Measurements from ENCODE around the gene MANEA. TPM values are rescaled to one million over a fixed set of nuclear protein-coding genes. Genes with fewer than 3 reads are reported as not detected.

The MANEA gene
- total and polyA plus RNA-seq, 2 of the 8 experiments (the other 6 are each of a cell fraction or from before 2014, with no cell fraction given), result 2.8 to 10.4 TPM

GRCh38 chr6:95577304-95578105 is at the start of gene MANEA (continued):
- TF ChIP-seq, protein P1, sequence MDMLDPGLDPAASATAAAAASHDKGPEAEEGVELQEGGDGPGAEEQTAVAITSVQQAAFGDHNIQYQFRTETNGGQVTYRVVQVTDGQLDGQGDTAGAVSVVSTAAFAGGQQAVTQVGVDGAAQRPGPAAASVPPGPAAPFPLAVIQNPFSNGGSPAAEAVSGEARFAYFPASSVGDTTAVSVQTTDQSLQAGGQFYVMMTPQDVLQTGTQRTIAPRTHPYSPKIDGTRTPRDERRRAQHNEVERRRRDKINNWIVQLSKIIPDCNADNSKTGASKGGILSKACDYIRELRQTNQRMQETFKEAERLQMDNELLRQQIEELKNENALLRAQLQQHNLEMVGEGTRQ (IDR thresholded peaks at IDR 0.05; ENCODE audit: low read length), result no peak
- peak; percentile 49; the same call in 1 of the 2 replicates for TF ChIP-seq TAF1 (IDR thresholded peaks at IDR 0.05; ENCODE audit: low read depth, low read length)
- no peak for TF ChIP-seq CHD1 (IDR thresholded peaks at IDR 0.05; ENCODE audit: low read depth, low read length)
- no peak for TF ChIP-seq TEAD4 (IDR thresholded peaks at IDR 0.05; ENCODE audit: low read depth, low read length)
- TF ChIP-seq MAFK (IDR thresholded peaks at IDR 0.05; ENCODE audit: low read depth, low read length), result no peak
- no peak for TF ChIP-seq CBX8 (IDR thresholded peaks at IDR 0.05; ENCODE audit: borderline replicate concordance, low read depth, low read length)
- no peak for TF ChIP-seq KDM1A (IDR thresholded peaks at IDR 0.05; ENCODE audit: borderline replicate concordance, low read length)
- no peak for TF ChIP-seq SUZ12 (IDR thresholded peaks at IDR 0.05; ENCODE audit: low read length)
- peak in 1 of 2 experiments; percentile 65; a peak in 1 of 4 replicates for TF ChIP-seq HDAC2 (IDR thresholded peaks at IDR 0.05; ENCODE audit: borderline replicate concordance in 1 of 2, low read depth in 2 of 2, low read length in 2 of 2)
- no peak for TF ChIP-seq SRF (IDR thresholded peaks at IDR 0.05; ENCODE audit: low read depth, low read length)
- TF ChIP-seq CREB1 (IDR thresholded peaks at IDR 0.05), result no peak
- TF ChIP-seq, protein P2, sequence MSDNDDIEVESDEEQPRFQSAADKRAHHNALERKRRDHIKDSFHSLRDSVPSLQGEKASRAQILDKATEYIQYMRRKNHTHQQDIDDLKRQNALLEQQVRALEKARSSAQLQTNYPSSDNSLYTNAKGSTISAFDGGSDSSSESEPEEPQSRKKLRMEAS (IDR thresholded peaks at IDR 0.05), result peak; percentile 89
- no peak for TF ChIP-seq BCL11A (IDR thresholded peaks at IDR 0.05; ENCODE audit: low read depth in 2 of 2, low read length in 2 of 2)
- TF ChIP-seq TAF7 (optimal IDR thresholded peaks at IDR 0.05; ENCODE audit: borderline replicate concordance, low read depth, low read length), result no peak
- no peak for TF ChIP-seq SIRT6 (IDR thresholded peaks at IDR 0.05; ENCODE audit: low read length)
- no peak for TF ChIP-seq EP300 (IDR thresholded peaks at IDR 0.05; ENCODE audit: borderline replicate concordance in 1 of 2, low read depth in 2 of 2, low read length in 2 of 2)
- TF ChIP-seq RNF2 (IDR thresholded peaks at IDR 0.05; ENCODE audit: borderline replicate concordance, low read depth, low read length, missing control alignments, poor library complexity, severe bottlenecking), result no peak
- no peak for TF ChIP-seq RXRA (IDR thresholded peaks at IDR 0.05; ENCODE audit: insufficient read depth, low read depth, low read length)
- no peak for TF ChIP-seq SP2 (IDR thresholded peaks at IDR 0.05; ENCODE audit: low read length)
- TF ChIP-seq EGR1 (IDR thresholded peaks at IDR 0.05; ENCODE audit: borderline replicate concordance, low read depth, low read length), result no peak
- no peak for TF ChIP-seq NRF1 (IDR thresholded peaks at IDR 0.05; ENCODE audit: low read depth, low read length)
- TF ChIP-seq SAP30 (IDR thresholded peaks at IDR 0.05; ENCODE audit: insufficient read depth, insufficient replicate concordance, low read length), result no peak
- TF ChIP-seq JUN (IDR thresholded peaks at IDR 0.05; ENCODE audit: low read depth, low read length), result no peak
